Smooth muscle cell of the pulmonary artery (primary cell): ENCODE measurements around the gene ICAM5. TPM values are rescaled to one million over a fixed set of nuclear protein-coding genes. Genes with fewer than 3 reads are reported as not detected.

Experiments
- total RNA-seq: library from RNA; depleted of rRNA; stranded (reverse); fragments of >200 nt; gene quantifications from 2 replicates; pipeline ENCODE4 v1.2.3, GENCODE V29; 2014

The ICAM5 gene, protein sequence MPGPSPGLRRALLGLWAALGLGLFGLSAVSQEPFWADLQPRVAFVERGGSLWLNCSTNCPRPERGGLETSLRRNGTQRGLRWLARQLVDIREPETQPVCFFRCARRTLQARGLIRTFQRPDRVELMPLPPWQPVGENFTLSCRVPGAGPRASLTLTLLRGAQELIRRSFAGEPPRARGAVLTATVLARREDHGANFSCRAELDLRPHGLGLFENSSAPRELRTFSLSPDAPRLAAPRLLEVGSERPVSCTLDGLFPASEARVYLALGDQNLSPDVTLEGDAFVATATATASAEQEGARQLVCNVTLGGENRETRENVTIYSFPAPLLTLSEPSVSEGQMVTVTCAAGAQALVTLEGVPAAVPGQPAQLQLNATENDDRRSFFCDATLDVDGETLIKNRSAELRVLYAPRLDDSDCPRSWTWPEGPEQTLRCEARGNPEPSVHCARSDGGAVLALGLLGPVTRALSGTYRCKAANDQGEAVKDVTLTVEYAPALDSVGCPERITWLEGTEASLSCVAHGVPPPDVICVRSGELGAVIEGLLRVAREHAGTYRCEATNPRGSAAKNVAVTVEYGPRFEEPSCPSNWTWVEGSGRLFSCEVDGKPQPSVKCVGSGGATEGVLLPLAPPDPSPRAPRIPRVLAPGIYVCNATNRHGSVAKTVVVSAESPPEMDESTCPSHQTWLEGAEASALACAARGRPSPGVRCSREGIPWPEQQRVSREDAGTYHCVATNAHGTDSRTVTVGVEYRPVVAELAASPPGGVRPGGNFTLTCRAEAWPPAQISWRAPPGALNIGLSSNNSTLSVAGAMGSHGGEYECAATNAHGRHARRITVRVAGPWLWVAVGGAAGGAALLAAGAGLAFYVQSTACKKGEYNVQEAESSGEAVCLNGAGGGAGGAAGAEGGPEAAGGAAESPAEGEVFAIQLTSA
- 2.3 and 2.5 TPM in 2 replicates for total RNA-seq

DNA sequence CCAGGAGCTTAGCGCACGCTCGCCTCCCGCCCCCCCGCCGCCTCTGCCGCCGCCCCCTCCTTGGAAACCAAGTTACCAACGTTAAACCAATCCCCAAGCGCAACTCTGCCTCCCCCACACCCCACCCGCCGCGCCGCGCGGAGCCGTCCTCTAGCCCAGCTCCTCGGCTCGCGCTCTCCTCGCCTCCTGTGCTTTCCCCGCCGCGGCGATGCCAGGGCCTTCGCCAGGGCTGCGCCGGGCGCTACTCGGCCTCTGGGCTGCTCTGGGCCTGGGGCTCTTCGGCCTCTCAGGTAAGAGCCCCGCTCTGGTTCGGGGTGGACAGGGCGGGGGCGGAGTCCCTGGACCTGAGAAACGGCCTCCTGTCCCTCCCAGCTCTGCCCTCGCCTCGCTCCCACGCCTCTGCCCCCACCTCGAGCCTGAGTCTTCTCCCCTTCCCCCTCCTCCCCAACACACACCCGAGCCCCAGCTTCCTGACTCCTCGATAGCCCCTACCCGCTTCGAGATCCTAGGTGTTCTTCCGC is at the start of gene ICAM5:
TSS of gene ICAM5 (plus strand) at position 117 of the 521 bp plus-strand sequence. CDS start at position 209, 92 bp downstream.

DNA sequence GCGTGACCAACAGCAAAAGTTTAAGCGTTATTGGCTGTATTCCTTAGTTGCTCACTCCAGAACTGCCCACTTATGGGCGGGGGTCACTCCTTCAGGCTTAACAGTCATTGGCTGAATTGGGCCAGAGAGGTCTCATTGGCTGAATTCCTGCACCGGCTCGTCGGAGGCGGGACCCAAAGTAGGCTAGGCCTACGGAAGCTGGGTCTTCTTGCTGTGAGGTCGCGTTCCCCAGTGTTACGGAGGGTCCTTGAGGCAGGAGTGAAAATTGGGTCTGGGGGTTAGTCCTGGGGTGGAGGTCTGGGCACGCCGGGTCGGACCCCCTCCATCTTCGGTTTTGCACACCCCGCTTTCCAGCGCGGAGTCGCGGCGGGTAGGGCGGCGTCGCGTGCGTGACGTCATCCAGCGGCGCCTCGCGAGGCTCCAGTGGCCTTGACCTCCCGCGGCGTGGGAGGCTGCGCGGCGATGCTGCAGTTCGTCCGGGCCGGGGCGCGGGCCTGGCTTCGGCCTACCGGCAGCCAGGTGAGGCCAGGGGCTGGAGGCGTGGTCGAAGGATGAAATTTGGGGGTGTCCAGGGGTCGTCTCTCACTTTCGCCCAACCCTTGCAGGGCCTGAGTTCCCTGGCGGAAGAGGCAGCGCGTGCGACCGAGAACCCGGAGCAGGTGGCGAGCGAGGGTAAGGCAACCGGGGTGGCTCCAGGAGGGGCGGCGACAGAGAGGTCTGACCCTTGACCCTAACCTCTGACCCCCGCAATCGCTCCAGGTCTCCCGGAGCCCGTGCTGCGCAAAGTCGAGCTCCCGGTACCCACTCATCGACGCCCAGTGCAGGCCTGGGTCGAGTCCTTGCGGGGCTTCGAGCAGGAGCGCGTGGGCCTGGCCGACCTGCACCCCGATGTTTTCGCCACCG is 37.7 kb upstream of the ICAM5 start, which contains the start of gene MRPL4:
TSS of gene MRPL4 (plus strand) at position 423 of the 903 bp plus-strand sequence. CDS start at position 463, 40 bp downstream.

DNA sequence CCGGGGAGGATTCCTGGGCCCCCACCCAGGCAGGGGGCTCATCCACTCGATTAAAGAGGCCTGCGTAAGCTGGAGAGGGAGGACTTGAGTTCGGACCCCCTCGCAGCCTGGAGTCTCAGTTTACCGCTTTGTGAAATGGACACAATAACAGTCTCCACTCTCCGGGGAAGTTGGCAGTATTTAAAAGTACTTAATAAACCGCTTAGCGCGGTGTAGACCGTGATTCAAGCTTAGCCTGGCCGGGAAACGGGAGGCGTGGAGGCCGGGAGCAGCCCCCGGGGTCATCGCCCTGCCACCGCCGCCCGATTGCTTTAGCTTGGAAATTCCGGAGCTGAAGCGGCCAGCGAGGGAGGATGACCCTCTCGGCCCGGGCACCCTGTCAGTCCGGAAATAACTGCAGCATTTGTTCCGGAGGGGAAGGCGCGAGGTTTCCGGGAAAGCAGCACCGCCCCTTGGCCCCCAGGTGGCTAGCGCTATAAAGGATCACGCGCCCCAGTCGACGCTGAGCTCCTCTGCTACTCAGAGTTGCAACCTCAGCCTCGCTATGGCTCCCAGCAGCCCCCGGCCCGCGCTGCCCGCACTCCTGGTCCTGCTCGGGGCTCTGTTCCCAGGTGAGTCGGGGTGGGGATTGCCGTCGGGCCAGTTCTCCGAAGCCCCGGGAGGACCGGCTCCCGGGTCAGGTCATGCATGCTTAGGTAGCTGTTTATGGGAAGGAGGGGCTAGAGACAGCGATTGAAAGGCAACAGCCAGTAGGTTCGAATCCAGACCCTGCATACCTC is 18.9 kb upstream of the ICAM5 start, which contains the start of gene ICAM1:
TSS of gene ICAM1 (plus strand) at position 505 of the 779 bp plus-strand sequence. CDS start at position 545, 40 bp downstream.

DNA sequence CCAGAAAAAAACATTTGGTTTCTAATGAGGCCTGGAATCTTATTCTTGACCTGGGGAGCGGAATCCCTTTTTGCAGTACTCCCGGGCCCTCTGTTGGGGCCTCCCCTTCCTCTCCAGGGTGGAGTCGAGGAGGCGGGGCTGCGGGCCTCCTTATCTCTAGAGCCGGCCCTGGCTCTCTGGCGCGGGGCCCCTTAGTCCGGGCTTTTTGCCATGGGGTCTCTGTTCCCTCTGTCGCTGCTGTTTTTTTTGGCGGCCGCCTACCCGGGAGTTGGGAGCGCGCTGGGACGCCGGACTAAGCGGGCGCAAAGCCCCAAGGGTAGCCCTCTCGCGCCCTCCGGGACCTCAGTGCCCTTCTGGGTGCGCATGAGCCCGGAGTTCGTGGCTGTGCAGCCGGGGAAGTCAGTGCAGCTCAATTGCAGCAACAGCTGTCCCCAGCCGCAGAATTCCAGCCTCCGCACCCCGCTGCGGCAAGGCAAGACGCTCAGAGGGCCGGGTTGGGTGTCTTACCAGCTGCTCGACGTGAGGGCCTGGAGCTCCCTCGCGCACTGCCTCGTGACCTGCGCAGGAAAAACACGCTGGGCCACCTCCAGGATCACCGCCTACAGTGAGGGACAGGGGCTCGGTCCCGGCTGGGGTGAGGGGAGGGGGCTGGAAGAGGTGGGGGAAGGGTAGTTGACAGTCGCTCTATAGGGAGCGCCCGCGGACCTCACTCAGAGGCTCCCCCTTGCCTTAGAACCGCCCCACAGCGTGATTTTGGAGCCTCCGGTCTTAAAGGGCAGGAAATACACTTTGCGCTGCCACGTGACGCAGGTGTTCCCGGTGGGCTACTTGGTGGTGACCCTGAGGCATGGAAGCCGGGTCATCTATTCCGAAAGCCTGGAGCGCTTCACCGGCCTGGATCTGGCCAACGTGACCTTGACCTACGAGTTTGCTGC is 2.7 kb upstream of the ICAM5 start, which contains the start of gene ICAM4:
TSS of gene ICAM4 (plus strand) at position 153 of the 935 bp plus-strand sequence. CDS start at position 211, 58 bp downstream.

DNA sequence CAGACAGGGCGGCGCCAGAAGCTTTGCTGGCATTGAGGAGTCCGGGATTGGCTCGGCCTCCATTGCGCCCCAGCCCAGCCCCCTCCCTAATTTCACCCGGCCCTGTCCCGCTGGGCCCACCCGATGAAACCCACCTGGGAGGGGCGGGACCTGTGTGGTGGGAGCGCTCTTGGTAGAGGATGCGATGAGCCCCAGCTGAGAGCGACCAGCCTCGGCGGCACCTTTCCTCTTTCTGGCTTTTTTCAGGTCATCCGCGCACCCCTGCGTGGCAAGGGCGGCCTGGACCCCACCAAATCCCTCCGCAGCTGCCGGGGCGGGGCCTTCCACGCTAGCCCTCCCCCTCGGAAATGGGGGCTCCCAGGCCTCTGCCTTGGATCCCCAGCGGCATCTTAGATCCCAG is 19.7 kb downstream of the ICAM5 start, which contains the start of gene ZGLP1:
TSS of gene ZGLP1 (minus strand) at position 393 of the 400 bp plus-strand sequence.

DNA sequence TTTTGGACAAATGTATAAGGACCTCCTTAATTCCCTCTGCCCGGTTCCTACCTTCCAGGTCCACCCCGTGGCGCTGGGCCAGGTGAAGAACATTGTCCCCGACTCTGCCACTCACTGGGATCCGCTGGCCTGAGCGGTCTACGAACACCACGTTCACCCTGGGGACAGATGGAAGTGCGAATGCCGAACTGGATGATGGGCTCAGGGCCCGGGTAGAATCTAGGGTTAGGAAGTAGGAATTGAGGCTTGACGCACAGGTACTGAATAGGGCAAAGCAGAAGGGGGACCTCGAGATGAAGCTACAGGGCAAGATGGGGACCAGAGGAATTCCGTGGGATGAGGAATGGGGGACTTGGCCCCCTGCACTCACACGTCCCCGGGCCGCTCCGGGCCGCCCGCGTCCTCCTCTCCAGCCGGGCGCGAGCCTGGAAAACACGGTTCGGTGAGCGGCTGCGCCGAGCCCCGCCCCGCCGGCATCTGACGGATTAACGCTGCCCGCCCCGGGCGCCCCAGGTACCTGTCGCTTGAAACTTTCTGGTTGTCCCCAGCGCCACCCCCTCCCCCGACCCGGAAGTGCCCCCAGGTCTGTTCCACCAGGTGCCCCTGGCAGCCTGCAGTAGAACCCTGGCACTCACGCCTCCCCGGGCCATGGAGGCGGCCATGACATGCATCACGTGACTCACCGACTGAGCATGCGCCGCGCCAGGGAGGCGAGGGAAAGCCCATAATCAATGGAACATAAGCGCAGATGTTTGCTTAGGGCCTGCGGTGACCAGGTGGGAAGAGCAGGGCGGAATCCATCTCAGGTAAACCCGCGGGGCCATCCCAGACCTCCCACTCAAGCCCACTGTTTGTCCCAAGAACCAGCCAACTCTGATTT is 25.8 kb downstream of the ICAM5 start, which contains the start of gene FDX2:
TSS of gene FDX2 (minus strand) at position 681 of the 880 bp plus-strand sequence. CDS start at position 662, 19 bp downstream.

DNA sequence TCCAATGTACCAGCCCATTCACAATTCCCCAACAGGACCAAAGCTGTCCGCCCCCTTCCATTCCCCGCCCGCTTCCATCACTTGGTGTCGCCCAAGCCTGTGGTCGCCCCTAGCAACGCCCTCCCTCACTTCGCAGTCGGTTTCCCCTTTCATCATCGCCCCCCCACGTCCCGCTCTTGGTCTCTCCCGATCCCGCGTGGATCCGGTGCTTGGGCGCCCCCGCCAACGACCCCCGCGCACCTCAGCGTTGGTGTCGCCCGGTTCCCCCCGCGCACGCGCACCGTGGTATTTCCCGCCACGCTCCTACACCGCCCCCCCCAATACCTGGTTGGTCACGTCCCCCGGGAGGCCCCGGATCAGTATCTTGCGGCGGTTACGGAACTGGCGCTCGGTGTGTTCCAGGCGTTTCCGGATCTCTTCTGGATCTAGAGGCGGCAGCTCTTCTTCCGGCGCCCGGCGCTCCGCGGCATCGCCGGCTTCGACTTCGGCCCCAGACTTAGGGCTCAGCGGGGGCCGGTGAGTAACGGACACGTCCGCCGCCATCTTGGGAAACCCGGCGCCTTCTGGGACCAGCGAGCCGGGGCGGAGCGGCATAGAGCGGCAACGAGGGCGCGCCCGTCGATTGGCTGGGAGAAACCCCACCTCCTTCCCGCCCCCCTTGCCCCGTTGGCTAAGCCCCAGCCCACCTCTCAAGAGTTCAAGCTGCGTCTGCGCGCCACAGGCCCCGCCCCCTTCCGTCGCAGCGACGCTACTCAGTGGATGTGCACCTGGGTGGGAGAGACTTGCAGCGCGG is 43.4 kb downstream of the ICAM5 start, which contains the start of gene RAVER1:
TSS of gene RAVER1 (minus strand) at position 565 of the 793 bp plus-strand sequence. CDS start at position 543, 22 bp downstream.

DNA sequence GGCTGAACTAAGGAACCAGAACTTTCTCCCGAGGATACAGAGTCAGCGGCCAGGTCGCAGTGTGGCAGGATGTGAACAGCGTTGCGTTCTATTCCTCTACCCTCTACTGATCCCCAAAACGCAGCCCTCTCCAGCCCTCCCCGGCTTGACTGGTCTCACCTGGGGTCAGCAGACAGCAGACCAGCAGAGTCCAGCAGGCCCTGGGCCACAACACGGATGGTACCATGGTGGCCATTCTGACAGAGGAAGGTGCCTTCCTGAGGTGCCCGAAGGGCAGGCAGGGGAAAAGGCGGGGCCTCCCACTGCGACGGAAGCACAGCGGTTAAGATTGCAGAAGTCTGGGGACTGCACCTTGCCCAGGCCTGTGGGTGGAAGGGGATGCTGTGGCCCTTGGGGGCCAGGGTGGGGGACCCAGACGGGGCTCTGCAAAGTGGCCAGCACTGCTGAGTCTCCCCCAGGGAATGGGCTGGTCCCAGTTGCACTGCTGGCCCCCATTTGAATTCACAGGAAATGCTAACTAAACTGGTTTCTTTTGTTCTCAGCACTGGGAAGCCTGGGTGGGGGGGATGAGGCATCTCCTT is 49.7 kb downstream of the ICAM5 start, which contains the start of gene ICAM3:
TSS of gene ICAM3 (minus strand) at position 245 of the 581 bp plus-strand sequence. CDS start at position 235, 10 bp downstream.

Other genes starting within 250 kb of the ICAM5 start
- gene SHFL, start 203.6 kb upstream of the ICAM5 start, total RNA-seq, result 27.1 and 27.7 TPM in 2 replicates
- gene ANGPTL6, start 187.3 kb upstream of the ICAM5 start, total RNA-seq, result 0.46 and 0.73 TPM in 2 replicates
- 34.7 and 50.3 TPM in 2 replicates for gene PPAN, start 183.6 kb upstream of the ICAM5 start, total RNA-seq
- 5.9 and 10.1 TPM in 2 replicates for gene P2RY11, start 178.3 kb upstream of the ICAM5 start, total RNA-seq
- 202 and 222 TPM in 2 replicates for gene EIF3G, start 170.1 kb upstream of the ICAM5 start, total RNA-seq
- gene DNMT1, start 95.0 kb upstream of the ICAM5 start, total RNA-seq, result 26.7 and 30.3 TPM in 2 replicates
- gene S1PR2, start 58.6 kb upstream of the ICAM5 start, total RNA-seq, result 11.9 and 14.6 TPM in 2 replicates
- gene MRPL4, start 37.7 kb upstream of the ICAM5 start, total RNA-seq, result 18.1 and 25.0 TPM in 2 replicates
- 5.9 and 19.6 TPM in 2 replicates for gene ICAM1, start 18.8 kb upstream of the ICAM5 start, total RNA-seq
- 0.10 and 0.52 TPM in 2 replicates for gene ICAM4, start 3.0 kb upstream of the ICAM5 start, total RNA-seq
- 0.46 and 0.59 TPM in 2 replicates for gene ZGLP1, start 19.9 kb downstream of the ICAM5 start, total RNA-seq
- 12.5 and 19.6 TPM in 2 replicates for gene FDX2, start 26.1 kb downstream of the ICAM5 start, total RNA-seq
- 17.3 and 27.0 TPM in 2 replicates for gene RAVER1, start 43.6 kb downstream of the ICAM5 start, total RNA-seq
- gene ICAM3, start 49.7 kb downstream of the ICAM5 start, total RNA-seq, result 6.7 and 8.3 TPM in 2 replicates
- 82.5 and 86.6 TPM in 2 replicates for gene TYK2, start 90.6 kb downstream of the ICAM5 start, total RNA-seq
- gene CDC37, start 113.6 kb downstream of the ICAM5 start, total RNA-seq, result 119 and 153 TPM in 2 replicates
- 9.7 and 10.0 TPM in 2 replicates for gene PDE4A, start 130.6 kb downstream of the ICAM5 start, total RNA-seq
- 79.0 and 82.3 TPM in 2 replicates for gene KEAP1, start 213.4 kb downstream of the ICAM5 start, total RNA-seq
- 1.7 and 4.8 TPM in 2 replicates for gene S1PR5, start 227.5 kb downstream of the ICAM5 start, total RNA-seq